GM10266 (cell line): ENCODE data around the gene ST3GAL2.

Experiments
- DNase-seq: peaks from one replicate; pipeline ENCODE4 v3.0.0; 2012; ENCODE audit errors: extremely low spot score
- CTCF ChIP-seq: IDR thresholded peaks from 2 replicates; pipeline ENCODE4 v1.5.1; 2012; ENCODE audit warnings: mild to moderate bottlenecking, low read depth; ENCODE audit not compliant: control insufficient read depth, insufficient read depth; ENCODE audit errors: missing control alignments

ST3GAL2 gene

DNA sequence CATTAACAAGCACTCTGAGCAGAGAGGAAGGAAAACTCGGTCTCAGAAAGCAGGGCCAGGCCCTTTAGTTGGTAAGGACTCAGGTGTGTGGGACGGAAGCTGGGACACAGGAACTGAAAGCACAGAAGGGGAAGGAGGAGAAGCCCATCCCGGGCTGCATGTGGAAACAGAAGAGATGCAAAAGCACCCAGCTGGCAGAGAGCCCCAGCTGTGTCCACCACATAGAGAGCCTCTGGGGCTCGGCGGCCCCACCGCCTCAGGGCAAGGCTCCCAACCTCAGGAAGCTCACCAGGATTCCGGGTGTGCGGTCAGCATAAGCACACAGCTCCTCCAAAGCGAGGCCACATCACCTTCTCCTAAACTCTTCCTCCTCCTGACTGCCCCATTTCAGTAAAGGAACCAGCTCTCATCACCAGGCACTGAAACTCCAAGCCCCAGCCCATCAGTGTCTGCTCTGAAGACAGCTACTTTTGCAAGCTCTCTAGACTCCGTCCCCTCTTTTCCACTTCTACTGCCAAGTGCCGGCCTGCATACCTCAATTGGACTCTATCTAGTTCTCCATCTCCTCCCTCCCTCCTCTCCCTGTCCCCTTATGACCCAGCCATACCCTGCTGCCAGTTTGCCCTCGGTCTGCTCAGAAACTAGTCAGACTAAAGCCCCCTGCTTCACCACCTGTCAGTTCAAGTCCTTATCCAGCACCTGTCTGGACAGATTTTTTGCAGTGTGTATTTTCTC is 6.0 kb downstream of the ST3GAL2 start:
- TF ChIP-seq CTCF = no peak
- DNase-seq = no peak

DNA sequence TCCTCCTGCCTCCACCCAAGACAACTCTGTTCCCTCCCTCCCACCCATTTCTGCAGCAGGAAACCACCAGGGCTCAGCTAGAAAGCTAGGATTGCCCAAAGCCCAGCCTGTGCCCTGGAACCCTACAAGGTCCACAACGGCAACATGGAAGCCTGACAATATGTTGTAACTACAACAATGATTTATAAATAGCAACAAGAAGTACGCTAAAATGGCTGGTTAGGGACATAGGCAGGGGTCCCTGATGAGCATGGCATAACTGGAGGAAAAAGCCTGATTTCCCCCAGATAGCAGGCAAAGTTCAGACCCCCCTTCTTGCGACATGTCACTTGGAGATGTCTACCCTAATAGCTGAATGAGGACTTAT is 6.6 kb downstream of the ST3GAL2 start:
- no peak for DNase-seq
- no peak for TF ChIP-seq CTCF

- peak; percentile 78 for DNase-seq
- no peak for TF ChIP-seq CTCF
Measured at GRCh38 chr16:70430667-70431536, 8.0 kb downstream of the ST3GAL2 start.

DNA sequence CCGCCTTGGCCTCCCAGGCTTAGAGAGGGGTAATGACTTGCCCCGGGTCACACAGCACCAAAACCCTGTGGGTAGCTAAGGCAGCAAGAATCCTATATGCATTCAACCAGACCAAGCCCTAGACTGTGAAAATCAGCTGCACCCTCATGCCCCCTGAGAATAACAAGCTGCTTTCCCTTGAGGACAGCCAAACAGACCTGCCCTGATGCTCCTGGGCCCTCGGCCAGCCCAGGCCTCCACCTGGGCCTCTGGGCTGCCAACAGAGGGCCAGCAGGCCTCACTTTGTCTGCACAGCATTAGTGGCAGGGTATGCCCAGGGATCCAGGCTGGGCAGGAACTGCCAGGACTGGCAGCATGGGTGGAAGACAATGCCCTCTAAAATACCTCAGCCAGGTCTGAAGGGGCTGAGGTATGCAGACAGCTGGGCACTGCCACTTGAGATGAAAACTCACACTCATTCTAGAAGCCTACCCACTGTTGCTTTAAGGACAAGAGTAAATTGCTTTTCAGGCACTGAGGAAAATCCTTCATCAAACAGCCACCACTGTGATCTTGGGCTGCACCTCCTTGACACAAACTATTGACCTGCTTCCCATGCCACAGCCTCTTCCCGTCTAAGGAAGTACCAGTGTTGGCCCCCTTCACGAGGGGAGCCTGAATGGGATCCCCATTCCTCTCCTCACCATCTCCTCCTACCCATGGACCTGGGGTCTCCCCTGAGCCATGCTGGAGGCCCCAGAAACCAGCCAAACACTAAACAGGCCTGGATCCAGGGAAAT is 8.8 kb downstream of the ST3GAL2 start:
- no peak for DNase-seq
- TF ChIP-seq CTCF = peak; percentile 5

DNA sequence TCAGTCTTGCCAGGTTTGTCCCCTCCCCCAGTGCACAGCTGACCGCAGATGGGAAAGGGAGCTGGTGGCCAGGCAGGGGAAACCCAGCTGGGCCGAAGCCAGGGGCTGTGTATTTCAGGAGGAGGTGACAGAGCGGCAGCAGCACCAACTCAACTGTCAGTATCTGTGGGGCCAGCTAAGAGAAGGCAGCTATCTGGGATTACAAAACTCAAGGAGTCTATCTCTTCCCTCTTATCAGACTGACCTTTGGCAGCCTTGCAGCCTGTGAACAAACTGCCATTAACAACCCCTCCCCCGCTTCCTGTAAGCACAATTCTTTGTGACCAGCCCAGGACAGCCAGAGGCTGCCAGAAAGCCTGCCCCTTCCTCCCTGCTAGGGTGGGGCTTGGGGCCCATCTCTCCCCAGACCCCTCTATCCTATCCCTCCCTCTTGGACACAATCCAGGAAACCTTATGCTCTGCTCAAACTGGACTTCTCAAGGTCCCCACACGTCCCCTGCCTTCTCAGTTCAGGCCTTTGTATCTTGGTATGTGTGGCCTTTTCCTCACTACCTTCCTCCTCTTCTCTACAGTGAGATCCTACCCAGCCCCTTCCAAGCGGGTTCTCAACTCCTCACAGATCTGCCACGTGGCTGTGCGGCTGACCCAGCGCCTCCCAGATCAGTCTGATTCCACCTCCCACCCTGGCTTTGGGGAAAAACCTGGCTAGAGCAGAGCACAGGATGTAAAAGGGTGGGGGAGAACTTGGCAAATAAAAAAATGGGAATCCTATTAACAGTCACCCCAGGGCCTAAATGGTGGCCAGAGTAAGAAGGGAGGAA is 10.5 kb downstream of the ST3GAL2 start:
- no peak for TF ChIP-seq CTCF
- DNase-seq = peak; percentile 59

- TF ChIP-seq CTCF = no peak
- no peak for DNase-seq
Measured at GRCh38 chr16:70427786-70428177, 11.1 kb downstream of the ST3GAL2 start.
